GM21526 (cell line): ENCODE results near the gene ATG101.
A peak's percentile ranks its signal among the peaks of the same experiment; 100 is the strongest.

Experiments used
- ATAC-seq: cut with Tn5 transposase; IDR thresholded peaks from one replicate; pipeline ENCODE4 v1.9.1; 2021; ENCODE audit warnings: moderate library complexity; ENCODE audit not compliant: unreplicated experiment, low FRiP score

Gene ATG101

GRCh38 chr12:52056801-52057637, 12.8 kb upstream of the ATG101 start:
- no peak for ATAC-seq

DNA sequence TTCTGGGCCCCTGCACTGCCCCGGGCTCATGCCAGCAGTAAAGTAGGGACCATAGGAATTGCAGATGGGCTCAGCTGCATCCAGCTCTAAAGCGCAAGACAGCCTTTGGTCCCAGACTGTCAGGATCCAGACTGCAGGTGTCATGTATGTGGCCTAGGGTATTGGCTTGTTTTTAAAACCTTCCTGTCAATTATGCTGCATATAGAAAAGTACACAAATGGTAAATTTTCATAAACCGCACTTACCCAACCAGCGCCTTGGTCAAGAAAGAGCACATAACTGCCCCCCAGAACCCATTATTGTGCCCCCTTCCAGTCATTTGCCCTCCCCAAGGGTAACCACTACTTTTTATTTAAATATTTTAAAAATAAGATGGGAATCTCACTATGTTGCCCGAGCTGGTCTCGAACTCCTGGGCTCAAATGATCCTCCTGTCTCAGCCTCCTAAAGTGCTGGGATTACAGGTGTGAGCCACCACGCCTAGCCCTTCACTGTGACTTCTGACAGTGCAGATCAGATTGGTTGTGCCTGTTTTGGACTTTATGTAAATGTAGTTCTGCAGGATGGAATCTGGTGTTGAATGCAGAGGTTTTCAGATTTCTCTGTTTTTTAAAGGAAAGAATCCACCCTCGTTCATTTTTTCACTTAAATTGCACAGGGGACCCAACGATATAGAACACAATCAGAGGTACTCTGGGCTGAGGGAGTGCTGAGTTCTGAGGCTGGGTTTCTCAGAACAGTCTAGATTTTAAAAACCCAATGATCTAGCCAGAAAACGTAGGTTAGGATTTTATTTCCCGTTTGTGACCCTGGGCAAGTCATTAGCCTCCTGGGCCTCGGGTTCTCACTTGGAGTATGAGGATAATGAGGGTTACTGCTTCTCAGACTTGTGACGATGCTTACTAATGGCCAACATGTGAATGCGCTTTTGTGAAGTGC, 11.9 kb upstream of the ATG101 start:
- no peak for ATAC-seq

- no peak for ATAC-seq
Measured at GRCh38 chr12:52058631-52059361, 11.0 kb upstream of the ATG101 start.

DNA sequence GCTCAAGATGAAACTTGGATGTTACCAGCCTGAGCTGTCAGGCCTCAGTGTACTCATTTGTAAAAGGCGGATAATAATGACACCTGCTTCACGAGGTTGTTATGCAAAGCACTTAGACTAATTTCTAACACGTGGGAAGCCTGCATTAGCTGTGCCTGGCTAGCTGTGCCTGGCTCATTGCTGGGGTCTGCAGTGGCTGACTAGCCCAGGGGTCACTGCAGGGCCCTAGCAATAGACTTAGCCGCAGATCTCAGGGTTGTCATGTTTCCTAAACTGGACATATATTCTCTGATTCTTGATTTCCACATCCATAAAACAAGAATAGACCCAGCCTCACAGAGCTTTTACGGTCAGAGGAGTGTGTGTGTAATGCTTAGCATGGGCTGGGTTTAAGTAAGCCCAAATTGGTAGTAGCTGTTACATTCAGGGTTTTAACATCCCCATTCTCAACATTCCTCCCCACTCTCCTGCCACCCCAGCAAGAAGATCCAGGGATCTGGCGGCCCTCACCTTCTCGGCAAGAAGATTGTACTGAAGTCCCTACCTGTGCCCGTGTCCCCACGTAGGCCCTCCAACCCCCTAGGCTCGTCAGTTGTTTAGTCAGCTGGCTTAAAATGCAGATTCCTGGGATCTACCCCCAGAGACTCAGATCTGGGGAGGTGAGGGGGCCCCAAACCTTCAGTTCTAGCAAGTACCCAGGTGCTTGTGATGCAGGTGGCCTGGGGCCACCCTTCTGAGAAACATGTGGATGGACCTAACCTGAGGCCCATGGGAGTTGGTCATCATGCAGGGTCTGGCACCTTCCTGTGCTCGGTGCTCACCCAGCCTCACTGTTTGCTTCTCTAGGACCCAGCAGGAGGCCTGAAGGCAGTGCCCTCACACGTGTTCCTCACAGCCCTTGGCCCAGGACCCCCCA, 9.9 kb upstream of the ATG101 start:
- no peak for ATAC-seq

DNA sequence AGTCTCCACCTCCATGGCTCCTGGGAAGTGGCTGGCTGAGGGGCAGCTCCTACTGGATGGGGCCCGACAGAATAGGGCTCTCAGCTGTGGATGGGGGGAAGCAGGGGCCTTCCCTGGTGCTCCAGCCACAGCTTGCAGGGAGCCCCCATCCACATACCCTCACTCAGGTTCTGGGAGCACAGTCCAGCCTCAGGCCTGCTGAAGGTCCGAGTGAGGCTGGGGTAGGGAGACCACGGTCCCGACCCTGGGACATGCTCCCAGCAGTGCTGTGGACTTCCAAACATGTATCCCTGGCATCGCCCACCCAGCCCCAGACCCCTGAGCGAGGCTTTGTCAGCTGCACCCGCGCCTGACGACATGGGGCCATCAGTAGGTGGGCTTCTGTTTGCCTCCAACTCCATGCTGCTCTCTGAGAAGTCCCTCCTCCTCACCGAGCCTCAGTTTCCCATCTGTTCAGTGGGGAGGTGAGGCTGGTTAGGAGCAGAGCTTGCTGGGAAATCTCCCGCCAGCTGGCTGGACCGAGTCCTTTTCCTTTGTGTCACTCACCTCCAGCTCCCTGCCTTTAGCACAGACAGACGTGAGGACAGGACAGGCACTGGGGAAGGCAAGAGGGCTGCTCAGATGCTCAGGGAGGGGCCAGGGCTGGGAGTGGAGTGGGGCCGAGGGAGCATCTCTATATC, 9.1 kb upstream of the ATG101 start:
- ATAC-seq, result no peak

GRCh38 chr12:52061470-52062166, 8.2 kb upstream of the ATG101 start:
- ATAC-seq, result no peak

DNA sequence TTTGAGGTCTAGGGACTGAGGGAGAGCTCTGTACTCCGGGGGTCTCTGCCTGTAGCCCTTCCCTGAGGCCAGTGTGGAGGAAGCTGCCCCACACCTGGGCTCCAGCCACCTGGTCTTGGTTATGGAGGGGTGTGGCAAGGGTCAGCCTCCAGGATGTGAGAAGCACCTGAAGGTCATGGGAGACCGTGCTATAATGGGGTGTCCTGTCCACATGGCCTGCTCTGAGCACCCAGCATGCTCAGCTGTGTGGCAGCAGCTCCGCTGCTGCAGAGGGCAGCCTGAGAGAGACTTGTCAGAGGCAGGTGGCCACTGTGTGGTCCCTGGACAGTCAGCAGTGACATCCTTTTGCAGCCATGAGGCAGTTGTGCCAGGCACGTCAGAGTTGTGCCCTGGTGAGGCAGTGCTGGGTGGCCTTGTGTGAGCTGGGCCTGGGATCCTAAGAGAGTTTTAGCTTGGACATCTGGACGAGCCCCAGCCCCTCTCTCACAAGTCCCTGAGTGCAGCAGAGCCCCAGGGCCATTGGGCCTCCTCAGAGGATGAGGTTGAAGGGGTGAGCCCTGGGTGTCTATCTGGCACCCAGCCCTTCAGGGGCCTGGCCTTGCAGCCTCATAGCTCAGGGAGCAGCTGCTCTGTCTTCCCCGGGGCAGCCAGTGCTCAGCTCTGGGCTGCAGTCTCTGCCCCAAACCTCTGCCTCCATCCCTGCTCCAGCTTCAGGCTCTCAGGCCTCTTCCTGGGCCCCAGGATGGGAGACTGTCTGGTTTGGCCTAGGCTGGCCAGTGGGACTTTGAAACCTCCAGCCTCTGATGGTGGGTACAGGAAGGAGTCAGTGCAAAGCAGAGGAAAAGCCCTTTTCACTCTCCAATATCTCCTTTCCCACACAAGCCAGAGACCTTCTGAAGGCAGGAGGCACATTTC, 7.4 kb upstream of the ATG101 start:
- ATAC-seq, result no peak

GRCh38 chr12:52063082-52063924, 6.5 kb upstream of the ATG101 start:
- no peak for ATAC-seq

DNA sequence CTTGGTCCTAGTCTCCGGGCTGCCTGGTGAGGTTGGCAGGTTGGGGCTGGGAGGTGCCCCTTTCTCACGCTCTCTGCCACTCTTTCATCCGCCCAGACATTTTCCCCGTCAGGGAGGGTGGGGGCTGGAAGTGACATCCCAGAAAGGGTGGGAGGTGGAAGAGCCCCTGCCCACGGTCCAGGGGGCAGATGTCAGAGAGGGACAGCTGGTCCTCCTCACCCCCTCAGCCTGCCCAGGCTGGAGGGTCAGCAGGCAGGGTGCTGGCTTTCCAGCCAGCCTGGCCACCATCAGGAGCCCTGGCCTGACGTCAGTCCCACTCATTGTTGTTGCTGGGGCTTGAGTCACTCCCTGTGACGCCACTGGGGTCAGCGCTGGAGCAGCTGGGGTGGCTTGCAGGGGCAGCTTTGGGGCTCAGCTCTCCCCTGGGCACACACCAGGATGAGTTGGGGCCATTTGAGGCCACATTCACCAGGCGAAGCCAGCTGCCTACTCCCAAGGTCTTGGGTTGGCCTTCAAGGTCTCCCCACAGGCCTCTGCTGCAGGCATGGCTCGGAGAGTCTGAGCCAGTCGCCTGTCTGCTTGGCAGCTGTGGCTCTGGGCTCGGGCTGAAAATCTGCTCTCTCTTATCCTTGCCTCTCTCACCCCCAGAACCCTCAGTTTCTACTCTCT, 5.7 kb upstream of the ATG101 start:
- no peak for ATAC-seq

GRCh38 chr12:52066346-52067080, 3.3 kb upstream of the ATG101 start:
- no peak for ATAC-seq

- no peak for ATAC-seq
Measured at GRCh38 chr12:52067081-52067374, 2.8 kb upstream of the ATG101 start.

- ATAC-seq, result peak; percentile 7
Measured at GRCh38 chr12:52070185-52070925, 577 bp downstream of the ATG101 start.

DNA sequence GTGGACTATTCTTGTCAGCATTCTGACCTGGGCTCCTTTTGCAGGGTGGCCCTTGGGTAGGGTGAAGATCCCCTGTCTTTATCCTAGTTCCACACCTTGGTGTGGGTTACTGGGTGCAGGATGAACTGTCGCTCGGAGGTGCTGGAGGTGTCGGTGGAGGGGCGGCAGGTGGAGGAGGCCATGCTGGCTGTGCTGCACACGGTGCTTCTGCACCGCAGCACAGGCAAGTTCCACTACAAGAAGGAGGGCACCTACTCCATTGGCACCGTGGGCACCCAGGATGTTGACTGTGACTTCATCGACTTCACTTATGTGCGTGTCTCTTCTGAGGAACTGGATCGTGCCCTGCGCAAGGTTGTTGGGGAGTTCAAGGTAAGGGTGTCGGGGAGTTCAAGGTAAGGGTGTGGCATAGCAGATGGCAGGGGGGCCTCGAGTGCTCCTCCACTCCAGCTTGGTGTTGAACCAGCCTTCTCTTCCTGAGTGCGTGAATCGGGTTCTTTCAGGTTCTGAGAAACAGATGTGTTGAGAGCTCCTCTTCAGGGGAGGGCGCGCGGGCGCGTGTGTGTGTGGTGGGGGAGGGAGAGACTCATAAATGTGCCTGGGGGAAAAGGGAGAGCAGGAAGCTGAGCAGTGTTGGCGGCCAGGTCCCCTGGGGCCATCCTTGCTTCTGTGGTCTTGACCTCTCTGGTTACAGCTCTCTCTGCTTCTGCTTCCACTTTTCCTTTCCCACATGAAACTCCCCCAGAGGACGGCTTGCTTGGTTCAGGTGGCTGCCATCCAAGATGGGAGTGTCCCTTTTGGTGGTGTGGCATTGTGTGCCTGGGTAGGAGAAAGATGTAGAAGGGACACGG, 4.0 kb downstream of the ATG101 start:
- ATAC-seq, result no peak
